ENCODE results near the gene RNF149.
"Not testable (repeated sequence)": the region's sequence is repeated elsewhere in the genome, so short reads cannot be mapped to it uniquely, and the experiment has no call there.

Gene RNF149

DNA sequence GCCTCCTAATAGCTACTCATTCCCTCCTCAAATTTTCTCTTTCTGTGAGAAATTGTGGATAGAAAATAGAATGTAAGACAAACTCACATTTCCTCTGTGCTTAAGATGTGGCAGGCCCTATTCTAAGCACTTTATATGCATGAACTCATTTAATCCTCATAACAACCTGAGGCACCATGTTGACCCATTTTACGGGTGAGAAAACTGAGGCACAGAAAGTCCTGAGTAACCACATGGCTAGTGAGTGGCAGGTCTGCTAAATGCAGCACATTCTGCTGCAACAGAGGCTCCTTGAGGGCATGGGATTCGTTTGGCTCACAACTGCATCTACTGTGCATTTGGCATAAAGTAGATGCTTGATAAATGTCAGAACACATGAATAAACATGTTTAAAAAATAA, 22.7 kb upstream of the RNF149 start:
- no peak for DNase-seq (ENCODE audit: low read depth in 3 of 3)

DNA sequence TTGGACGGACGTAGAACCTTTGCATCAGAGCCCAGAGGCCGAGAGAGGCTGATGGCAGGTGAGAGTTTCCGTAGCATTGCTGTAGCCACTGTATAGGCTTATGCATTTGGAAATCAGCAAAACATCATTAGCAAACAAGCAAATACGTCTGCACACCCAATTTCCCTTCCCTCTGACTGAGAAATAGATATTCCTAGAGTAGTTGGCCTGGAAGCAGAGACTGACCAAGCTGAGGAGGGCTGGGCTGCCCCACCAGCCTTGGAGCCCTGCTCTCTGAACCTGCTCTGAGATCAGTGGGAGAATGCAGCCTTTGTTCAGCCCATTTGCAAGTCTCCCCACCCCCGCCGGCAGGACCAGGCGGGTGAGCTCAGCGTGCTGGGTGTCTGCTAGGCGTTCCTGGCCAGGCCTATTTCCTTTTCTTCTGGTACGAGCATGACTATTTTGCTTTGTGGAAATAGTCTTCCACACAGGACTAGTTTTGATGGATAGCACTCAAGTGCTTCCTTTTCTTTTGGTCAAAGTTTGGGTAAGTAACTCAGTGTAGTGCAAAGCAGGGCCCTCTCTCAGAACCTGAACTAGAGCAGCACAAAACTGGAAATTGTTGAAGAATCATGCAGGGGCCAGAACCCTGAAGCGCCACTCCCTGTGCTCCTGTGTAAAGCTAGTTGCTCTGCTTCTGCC, 21.9 kb upstream of the RNF149 start:
- no peak for DNase-seq (ENCODE audit: low read depth in 3 of 3)

GRCh38 chr2:101329026-101329425, 20.5 kb upstream of the RNF149 start:
- DNase-seq (ENCODE audit: low read depth in 3 of 3), result no peak

- DNase-seq (ENCODE audit: low read depth in 3 of 3), result no peak
Observed at GRCh38 chr2:101328474-101329007, 20.0 kb upstream of the RNF149 start.

DNA sequence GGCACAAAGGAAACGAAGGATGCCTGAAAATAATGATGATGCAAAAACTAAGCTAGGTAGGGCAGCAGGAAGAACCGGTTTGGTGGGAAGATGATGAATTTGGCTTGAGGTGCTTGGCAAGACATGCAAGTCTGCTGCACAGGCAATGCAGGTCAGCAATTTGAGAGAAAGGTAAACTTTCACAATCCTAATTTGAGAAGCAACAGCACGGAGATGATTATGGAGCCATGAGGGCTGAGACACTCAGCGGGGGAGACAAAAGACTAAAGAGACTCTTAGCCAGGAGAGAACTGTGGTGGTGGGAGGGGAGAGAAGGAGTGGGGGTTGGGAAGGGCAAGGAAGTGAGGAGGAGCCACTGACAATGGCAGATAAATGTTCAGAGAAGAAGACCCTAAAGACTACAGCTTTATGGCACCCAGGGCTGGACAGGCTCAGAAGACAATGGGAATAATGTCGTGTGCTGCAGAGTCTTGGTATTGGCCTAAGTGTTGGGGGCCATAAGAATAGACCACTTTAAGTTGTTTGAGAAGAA, 19.4 kb upstream of the RNF149 start:
- DNase-seq (ENCODE audit: low read depth in 3 of 3), result no peak

DNA sequence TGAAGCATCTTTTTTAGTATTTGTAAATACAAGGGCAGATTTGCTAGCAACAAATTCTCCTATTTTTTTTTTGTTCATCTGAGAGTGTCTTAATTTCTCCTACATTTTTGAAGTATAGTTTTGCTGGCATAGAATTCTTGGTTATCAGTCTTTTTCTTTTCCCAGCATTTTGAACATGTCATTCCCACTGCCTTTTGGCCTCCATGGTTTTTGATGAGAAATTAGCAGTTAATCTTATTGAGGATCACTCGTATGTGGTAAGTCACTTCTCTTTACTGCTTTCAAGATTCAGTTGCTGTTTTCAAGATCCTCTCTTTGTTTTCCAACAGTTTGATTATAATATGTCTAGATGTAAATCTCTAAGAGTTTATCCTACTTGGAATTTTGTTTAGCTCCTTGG, 16.9 kb upstream of the RNF149 start:
- DNase-seq (ENCODE audit: low read depth in 3 of 3), result no peak

DNA sequence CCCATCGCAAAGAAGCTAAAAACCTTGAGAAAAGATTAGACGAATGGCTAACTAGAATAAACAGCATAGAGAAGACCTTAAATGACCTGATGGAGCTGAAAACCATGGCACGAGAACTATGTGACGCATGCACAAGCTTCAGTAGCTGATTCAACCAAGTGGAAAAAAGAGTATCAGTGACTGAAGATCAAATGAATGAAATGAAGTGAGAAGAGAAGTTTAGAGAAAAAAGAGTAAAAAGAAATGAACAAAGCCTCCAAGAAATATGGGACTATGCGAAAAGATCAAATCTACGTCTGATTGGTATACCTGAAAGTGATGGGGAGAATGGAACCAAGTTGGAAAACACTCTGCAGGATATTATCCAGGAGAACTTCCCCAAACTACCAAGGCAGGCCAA, 8.1 kb upstream of the RNF149 start:
- not testable (repeated sequence) for DNase-seq (ENCODE audit: low read depth in 3 of 3)

GRCh38 chr2:101311696-101312017, 3.2 kb upstream of the RNF149 start:
- no peak for DNase-seq (ENCODE audit: low read depth in 3 of 3)

GRCh38 chr2:101310834-101311695, 2.6 kb upstream of the RNF149 start:
- DNase-seq (ENCODE audit: low read depth in 3 of 3), result no peak

- no peak for DNase-seq (ENCODE audit: low read depth in 3 of 3)
Observed at GRCh38 chr2:101310090-101310833, 1.8 kb upstream of the RNF149 start.

DNA sequence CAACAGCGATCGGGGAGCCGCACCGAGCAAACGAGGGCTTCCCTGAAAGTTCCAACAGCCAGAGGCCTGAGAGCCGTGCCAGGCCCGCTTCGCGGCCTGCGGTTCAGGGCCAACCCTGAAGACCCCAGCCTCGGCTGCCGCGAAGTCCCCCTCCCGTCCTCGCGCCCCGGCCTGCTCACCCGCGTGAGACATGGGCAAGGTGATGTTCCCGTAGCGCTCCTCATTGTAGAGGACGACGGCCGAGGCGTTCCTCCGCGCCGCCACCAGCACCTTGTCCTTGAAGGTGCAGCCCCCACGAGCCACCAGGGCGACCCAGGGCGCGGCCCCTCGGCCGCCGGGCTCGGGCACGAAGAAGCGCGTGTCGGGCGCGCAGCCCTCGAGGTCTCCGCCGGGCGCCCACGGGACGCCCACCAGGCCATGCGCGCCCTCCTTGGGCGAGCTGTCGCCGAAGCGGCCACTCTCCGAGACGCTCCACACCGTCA, 510 bp downstream of the RNF149 start:
- DNase-seq (ENCODE audit: low read depth in 3 of 3), result no peak

GRCh38 chr2:101307503-101307902, 998 bp downstream of the RNF149 start:
- no peak for DNase-seq (ENCODE audit: low read depth in 3 of 3)

DNA sequence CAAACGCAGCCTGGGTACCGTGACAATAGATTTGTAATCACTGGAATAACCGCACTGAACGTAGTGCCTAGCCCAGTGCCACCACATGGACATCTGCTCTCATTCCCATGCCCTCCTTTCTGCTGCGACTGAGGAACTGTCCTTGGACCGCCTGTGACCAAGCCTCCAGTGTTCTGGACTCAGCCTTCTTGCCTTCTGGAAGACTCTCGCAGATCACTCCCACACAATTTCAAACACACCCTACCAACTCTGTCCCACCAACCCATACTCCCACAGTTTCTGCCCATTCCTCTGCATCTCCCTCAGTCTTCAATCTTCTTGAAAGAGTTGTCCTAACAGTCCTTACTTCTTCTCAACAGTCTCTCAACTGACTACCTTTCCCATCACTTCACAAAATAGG, 2.1 kb downstream of the RNF149 start:
- DNase-seq (ENCODE audit: low read depth in 3 of 3), result no peak

GRCh38 chr2:101305492-101306078, 2.9 kb downstream of the RNF149 start:
- DNase-seq (ENCODE audit: low read depth in 3 of 3), result no peak

DNA sequence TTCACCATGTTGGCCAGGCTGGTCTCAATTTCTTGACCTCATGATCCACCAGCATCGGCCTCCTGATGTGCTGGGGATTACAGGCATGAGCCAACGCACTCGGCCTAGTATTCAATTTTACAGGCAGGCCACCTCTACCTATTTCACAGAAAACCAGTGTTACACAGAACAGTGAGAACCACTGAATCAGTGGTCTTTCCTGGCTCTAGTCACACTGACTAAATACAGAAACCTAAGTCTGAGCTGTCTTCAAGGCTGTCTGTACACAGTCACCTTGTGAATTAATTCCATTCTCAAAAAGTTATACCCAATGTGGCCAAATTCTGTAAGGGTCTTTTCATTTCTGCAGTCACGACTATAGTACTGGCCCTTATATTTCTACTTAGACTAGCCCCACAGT, 3.5 kb downstream of the RNF149 start:
- no peak for DNase-seq (ENCODE audit: low read depth in 3 of 3)

DNA sequence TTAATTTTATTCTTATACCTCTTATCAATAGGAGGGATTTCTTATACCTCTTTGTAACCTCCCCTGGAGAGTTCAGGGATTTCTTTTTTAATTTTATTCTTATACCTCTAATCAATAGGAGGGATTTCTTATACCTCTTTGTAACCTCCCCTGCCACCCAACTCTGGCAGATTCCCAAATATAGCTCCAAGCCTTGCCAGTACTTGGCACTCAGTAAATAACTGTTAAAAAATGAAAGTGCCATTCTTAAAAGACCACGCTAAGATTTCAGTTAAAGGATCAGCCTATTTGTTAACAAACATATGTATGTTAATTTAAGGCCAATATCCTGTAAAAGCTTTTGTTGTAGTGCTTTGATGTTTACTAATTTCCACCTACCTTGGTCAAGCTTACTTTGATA, 4.8 kb downstream of the RNF149 start:
- DNase-seq (ENCODE audit: low read depth in 3 of 3), result no peak

DNA sequence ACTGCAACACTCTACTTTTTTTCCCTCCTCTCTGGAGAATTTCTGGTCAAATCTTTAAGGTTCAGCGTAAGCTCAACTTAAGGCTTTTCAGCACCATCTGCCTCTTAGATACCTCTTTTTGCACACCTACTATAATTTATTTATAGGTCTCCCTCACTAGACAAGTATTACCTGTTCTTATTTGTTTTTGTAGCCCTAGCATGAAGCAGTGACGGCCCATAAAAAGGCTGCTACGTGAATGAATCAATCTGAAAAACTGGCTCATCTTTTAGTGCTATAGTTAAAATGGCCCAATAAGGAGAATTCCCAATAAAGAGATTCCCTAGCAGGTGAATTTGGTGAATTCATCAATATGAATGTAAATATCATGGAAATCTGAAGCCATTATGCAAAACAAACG, 6.5 kb downstream of the RNF149 start:
- no peak for DNase-seq (ENCODE audit: low read depth in 3 of 3)

DNA sequence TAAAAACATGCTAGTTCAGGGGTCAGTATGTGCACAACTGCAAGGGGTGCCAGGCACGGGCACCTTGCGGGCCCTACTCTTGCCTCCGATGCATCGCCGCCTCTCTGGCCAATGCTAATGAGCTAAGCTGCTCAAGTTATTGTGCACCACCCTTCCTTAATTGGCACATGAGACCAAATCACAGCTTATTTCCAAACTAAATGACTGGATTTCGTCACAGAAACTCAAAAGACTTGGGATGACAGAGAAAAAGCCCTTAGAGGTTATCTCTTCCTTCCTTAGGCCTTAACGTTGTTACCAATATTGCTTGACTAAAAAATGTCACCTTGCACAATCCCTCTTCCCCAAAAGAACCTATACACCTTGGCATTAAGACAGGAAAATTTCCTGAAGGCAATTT, 7.7 kb downstream of the RNF149 start:
- DNase-seq (ENCODE audit: low read depth in 3 of 3), result no peak

GRCh38 chr2:101300164-101300563, 8.3 kb downstream of the RNF149 start:
- DNase-seq (ENCODE audit: low read depth in 3 of 3), result no peak

DNA sequence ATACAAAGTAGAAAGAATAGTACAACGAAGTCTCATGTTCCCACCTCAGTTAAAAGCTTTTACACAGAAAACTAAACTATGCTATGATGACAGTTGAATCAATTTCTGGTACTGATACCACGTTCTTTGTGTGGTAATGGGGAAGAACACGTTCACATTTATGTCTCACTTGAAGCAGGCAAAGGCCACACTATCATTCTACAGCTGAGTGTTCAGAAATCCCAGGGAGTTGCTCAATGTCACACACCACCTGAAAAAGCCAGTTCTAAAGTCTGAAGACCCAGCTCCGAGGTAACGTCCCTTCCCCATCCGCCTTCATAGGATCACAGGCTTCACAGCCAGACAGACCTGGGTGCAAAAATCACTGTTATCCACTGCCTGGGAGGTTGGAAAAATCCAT, 8.9 kb downstream of the RNF149 start:
- DNase-seq (ENCODE audit: low read depth in 3 of 3), result no peak

DNA sequence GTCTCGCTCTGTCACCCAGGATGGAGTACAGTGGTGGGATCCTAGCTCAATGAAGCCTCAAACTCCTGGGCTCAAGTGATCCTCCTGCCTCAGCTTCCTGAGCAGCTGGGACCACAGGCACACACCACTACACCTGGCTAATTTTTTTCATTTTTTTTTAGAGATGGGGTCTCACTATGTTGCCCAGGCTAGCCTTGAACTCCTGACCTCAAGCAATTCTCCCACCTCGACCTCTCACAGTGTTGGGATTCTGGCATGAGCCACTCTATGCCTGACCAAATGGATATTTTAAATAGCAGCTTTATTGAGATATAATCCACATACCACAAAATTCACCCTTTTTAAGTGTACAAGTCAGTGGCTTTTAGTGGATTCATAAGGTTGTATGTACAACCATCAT, 11.1 kb downstream of the RNF149 start:
- DNase-seq (ENCODE audit: low read depth in 3 of 3), result no peak

GRCh38 chr2:101296371-101296770, 12.1 kb downstream of the RNF149 start:
- DNase-seq (ENCODE audit: low read depth in 3 of 3), result no peak

Data from stimulated activated CD4-positive, alpha-beta T cell treated with anti-CD3 and anti-CD28 coated beads, TNF-alpha, amount 100 ng/mL, for 48 hours (primary cell).